ENCODE results near the gene RDX. TPM values are rescaled to one million over a fixed set of nuclear protein-coding genes. Genes with fewer than 3 reads are reported as not detected.
"Not testable (repeated sequence)": the region's sequence is repeated elsewhere in the genome, so short reads cannot be mapped to it uniquely, and the experiment has no call there.

The RDX gene
- total RNA-seq, 2 donors from 2014 or later = 111 to 131 TPM

- intact Hi-C loops (cut with DNase I) = no loop called here
- DNase-seq (ENCODE audit: low spot score) = no peak
These were observed 77.2 kb downstream of the RDX start for GRCh38 chr11:110219006-110219785.

- intact Hi-C loops (cut with DNase I) = no loop called here
- DNase-seq (ENCODE audit: low spot score) = no peak
These were observed 78.5 kb downstream of the RDX start for GRCh38 chr11:110217936-110218335.

- intact Hi-C loops (cut with DNase I) = no loop called here
- DNase-seq (ENCODE audit: low spot score) = no peak
These were observed 79.1 kb downstream of the RDX start for GRCh38 chr11:110217223-110217877.

- intact Hi-C loops (cut with DNase I) = loop anchor here in 1 of 2 donors (10.0 kb wide), 1 partner anchor 225 kb away; no protein-coding TSS in a partner anchor
These were observed 87.1 kb downstream of the RDX start for GRCh38 chr11:110209313-110209694.

GRCh38 chr11:110208678-110209312 lies 87.6 kb downstream of the RDX start:
- peak; percentile 69 for DNase-seq (ENCODE audit: low spot score)
- intact Hi-C loops (cut with DNase I) = loop anchor here in 1 of 2 donors (10.0 kb wide), 1 partner anchor 226 kb away; no protein-coding TSS in a partner anchor

More at GRCh38 chr11:110209313-110209694, 87.1 kb downstream of the RDX start:
- not testable (repeated sequence) for DNase-seq (ENCODE audit: low spot score)

- intact Hi-C loops (cut with DNase I) = loop anchor here in 1 of 2 donors (10.0 kb wide), 1 partner anchor 228 kb away; no protein-coding TSS in a partner anchor
- DNase-seq (ENCODE audit: low spot score) = peak; percentile 59
These were observed 89.3 kb downstream of the RDX start for GRCh38 chr11:110207123-110207522.

GRCh38 chr11:110200836-110201235 lies 95.6 kb downstream of the RDX start:
- intact Hi-C loops (cut with DNase I) = loop anchor here (5.0 to 10.0 kb wide), 2 partner anchors 176 to 234 kb away; no protein-coding TSS in a partner anchor

GRCh38 chr11:110200241-110200640 lies 96.2 kb downstream of the RDX start:
- no peak for DNase-seq (ENCODE audit: low spot score)
- intact Hi-C loops (cut with DNase I) = loop anchor here (5.0 to 10.0 kb wide), 2 partner anchors 177 to 235 kb away; no protein-coding TSS in a partner anchor

More at GRCh38 chr11:110200836-110201235, 95.6 kb downstream of the RDX start:
- no peak for DNase-seq (ENCODE audit: low spot score)

GRCh38 chr11:110199184-110199981 lies 97.0 kb downstream of the RDX start:
- no peak for DNase-seq (ENCODE audit: low spot score)
- intact Hi-C loops (cut with DNase I) = no loop called here

GRCh38 chr11:110198031-110198729 lies 98.2 kb downstream of the RDX start:
- DNase-seq (ENCODE audit: low spot score) = no peak
- intact Hi-C loops (cut with DNase I) = no loop called here

GRCh38 chr11:110196884-110197420 lies 99.5 kb downstream of the RDX start:
- no peak for DNase-seq (ENCODE audit: low spot score)
- intact Hi-C loops (cut with DNase I) = no loop called here

GRCh38 chr11:110196241-110196754 lies 100.1 kb downstream of the RDX start:
- intact Hi-C loops (cut with DNase I) = no loop called here
- no peak for DNase-seq (ENCODE audit: low spot score)

- intact Hi-C loops (cut with DNase I) = not testable (repeated sequence)
- DNase-seq (ENCODE audit: low spot score) = peak; percentile 54
These were observed 102.1 kb downstream of the RDX start for GRCh38 chr11:110194211-110194766.

- intact Hi-C loops (cut with DNase I); DNase-seq (ENCODE audit: low spot score): not testable (repeated sequence)
These were observed 103.7 kb downstream of the RDX start for GRCh38 chr11:110192604-110193282.

GRCh38 chr11:110190885-110191284 lies 105.5 kb downstream of the RDX start:
- intact Hi-C loops (cut with DNase I) = no loop called here
- DNase-seq (ENCODE audit: low spot score) = no peak

- intact Hi-C loops (cut with DNase I) = no loop called here
- peak; percentile 24 for DNase-seq (ENCODE audit: low spot score)
These were observed 108.7 kb downstream of the RDX start for GRCh38 chr11:110187731-110188130.

- intact Hi-C loops (cut with DNase I) = no loop called here
- peak; percentile 26 for DNase-seq (ENCODE audit: low spot score)
These were observed 109.5 kb downstream of the RDX start for GRCh38 chr11:110186867-110187266.
